GM18870 (cell line): ENCODE results near the gene LNX2.
A peak's percentile ranks its signal among the peaks of the same experiment; 100 is the strongest.

Experiments used
- ATAC-seq: cut with Tn5 transposase; IDR thresholded peaks from one replicate; pipeline ENCODE4 v1.9.1; 2021; ENCODE audit warnings: moderate library complexity; ENCODE audit not compliant: unreplicated experiment

The LNX2 gene

DNA sequence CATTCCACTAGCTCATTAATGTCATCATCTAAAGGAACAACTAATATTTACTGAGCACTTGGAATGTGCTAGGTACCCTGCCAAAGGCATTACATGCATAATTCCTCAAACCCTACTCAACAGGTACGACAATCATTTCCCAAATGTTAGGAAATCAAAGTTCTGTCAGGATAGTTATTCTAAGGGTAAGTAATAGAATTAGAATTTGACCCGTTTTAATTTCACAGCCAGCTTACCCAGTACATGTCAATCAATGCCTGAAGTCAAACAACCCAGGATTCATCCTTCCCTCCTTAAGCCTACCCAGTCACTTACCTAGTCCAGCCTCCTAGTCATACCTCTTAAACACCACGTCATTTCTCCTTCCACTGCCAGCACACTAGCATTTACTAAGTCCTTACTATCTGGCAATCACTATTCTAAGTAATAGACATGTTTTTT lies 2.4 kb downstream of the LNX2 start:
- no peak for ATAC-seq

- no peak for ATAC-seq
Measured at GRCh38 chr13:27613628-27614027, 6.7 kb downstream of the LNX2 start.

DNA sequence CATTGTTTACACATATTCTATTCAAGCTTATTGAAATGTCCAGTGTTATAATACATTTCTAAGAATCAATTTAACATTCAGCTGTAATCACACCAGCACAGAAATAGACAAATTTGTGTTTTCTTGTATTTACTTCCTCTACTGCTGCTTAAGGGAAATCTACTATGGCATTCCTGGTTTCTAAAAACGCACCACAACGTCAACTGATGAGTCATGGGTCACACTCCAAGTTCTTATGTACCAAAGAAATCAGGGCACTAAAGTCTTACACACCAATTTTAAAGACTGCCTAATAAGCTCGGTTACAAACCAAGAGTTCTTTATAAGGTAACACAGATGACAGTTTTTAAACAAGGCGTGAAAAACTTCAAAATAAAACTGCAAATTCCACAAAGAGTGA lies 13.2 kb downstream of the LNX2 start:
- no peak for ATAC-seq

- no peak for ATAC-seq
Measured at GRCh38 chr13:27605610-27606200, 14.6 kb downstream of the LNX2 start.

GRCh38 chr13:27605099-27605498 lies 15.2 kb downstream of the LNX2 start:
- ATAC-seq = no peak

DNA sequence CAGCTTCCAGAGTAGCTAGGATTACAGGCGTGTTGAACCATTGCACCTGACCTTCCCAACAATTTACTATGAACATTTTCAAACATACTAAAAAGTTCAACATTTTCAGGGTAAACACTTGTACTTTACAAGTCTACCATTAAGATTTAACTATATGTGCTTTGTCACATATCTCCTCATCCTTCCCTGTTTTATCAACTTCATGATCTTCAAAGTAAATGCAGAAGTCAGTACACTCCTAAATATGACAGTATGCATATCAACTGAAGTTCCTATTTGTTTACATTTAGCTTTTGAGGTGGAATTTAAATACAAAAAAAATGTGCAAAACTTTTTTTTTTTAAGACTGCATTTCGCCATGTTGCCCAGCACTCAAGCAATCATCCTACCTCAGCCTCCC lies 18.5 kb downstream of the LNX2 start:
- no peak for ATAC-seq

GRCh38 chr13:27601208-27601607 lies 19.1 kb downstream of the LNX2 start:
- ATAC-seq = no peak

DNA sequence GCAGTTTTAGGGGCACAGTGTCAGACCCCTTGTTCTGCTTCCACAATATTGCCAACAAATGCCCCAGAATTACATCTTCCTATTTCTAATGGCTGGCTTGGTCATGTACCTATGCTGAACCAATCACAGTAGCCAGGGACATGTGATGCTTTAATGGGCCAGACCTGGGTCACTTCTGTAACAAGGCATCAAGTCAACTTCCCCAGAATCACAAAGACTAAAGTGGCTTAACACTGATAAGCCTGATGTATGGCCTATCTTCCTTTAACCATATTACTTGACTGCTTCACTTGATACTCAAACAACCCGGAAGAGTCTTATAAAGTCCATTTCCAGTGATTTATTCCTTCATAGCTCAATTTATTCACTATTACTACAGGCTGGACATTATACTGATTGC lies 19.6 kb downstream of the LNX2 start:
- ATAC-seq = no peak

GRCh38 chr13:27599845-27600553 lies 20.3 kb downstream of the LNX2 start:
- ATAC-seq = no peak

- ATAC-seq = no peak
Measured at GRCh38 chr13:27599096-27599495, 21.2 kb downstream of the LNX2 start.

- no peak for ATAC-seq
Measured at GRCh38 chr13:27595055-27595811, 25.1 kb downstream of the LNX2 start.

DNA sequence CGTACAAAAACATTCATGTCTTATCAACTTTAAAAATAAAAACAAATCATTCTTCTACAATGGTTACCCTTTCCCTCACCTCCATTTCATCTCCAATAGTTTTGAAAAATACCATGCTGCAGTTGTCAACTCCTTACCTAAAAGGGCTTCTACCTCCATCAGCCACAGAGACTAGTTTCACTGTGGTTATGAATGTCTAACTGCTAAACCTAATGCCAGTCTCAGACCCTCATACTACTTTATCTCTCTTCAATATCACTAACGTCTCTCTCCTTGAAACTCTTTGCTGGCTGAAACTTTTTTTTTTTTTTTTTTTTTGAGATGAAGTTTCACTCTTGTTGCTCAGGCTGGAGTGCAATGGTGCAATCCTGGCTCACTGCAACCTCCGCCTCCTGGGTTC lies 27.1 kb downstream of the LNX2 start:
- peak; percentile 54 for ATAC-seq

- ATAC-seq = no peak
Measured at GRCh38 chr13:27592865-27593264, 27.5 kb downstream of the LNX2 start.

DNA sequence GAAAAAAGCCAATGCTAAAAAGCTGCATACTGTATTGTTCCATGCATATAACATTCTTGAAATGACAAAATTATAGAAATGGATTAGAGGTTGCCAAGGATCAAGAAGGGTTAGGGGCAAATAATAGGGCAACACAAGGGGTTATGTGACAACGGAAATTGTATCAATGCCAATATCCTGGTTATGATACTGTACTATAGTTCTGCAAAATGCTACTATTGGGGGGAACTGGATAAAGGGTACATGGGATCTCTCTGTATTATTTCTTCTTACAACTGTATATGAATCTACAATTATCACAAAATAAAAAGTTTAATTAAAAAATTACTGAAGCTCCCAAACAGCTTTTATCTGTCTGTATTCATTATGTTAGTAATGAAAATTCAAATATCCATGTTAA lies 31.9 kb downstream of the LNX2 start:
- no peak for ATAC-seq

- no peak for ATAC-seq
Measured at GRCh38 chr13:27587095-27587746, 33.1 kb downstream of the LNX2 start.

DNA sequence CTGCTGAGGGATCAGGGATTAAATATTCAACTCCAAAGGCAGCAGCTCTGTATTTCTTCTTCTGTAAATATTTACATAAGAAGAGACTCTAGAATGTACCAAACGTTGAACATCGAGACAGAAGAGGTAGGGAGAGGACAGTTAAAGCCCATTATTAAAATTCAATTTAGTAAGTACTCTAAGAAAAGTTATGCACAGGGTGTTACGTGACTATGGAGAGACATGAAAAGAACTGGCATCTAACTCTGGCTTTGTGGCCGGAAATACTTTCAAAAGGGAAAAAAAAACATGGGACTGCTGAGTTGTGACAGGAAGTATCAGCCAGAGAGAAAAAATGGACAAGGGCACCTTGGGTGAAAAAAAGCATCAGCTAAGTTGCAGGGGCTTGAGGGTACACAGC lies 36.7 kb downstream of the LNX2 start:
- ATAC-seq = no peak

DNA sequence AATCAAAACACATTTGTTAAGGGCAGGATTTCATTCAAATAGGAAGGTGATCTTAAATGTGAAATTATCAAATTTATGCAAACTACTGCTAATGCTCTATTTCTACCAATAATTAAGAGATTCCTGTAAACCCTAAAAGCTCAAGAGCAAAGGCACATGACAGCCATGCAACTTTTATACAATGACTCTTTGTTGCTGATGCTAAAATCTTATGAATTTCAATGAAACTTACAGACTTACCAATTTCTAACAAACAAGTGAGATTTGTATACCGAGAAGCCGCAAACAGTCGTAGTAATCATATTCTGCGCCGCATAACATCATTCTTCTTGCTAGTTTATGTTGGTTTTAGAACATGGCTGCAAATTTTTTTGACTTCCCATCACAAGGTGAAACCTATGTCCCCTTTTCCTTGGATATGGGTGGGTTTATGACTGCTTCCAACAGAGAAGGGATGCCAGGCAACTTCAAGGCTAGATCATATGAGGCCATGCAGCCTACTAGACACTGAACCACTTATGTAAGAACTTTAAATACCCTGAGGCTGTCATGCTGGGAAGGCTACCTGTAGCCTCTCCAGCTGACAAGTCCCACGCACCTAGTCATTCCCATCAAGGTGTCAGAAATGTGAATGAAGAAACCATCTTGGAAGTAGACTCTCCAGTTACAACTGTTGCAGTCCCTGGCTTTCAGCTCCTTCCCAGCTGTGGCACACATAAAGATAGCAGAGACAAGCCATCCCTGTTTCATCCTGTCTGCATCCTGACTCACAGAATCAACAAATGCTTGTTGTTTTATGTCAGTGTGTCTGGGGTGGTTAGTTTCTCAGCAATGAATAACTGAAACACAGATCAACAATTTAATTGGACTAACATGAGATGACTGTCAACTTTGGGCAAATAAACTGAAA lies 42.0 kb downstream of the LNX2 start:
- ATAC-seq = no peak

DNA sequence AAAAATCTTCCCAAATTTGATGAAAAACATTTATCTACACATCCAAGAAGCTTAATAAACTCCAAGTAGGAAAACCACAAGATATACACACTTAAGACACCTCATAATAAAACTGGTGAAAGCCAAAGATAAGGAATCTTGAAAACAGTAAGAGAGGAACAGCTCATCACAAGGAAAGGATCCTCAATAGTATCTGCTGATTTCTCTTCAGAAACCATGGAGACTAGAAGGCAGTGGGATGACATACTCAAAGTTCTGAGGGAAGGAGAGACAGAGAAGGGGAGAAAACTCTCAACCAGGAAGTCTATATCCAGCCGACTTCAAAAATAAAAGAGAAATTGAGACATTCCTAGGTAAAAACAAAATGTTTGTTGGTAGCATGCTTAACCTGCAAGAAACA lies 45.7 kb downstream of the LNX2 start:
- no peak for ATAC-seq

DNA sequence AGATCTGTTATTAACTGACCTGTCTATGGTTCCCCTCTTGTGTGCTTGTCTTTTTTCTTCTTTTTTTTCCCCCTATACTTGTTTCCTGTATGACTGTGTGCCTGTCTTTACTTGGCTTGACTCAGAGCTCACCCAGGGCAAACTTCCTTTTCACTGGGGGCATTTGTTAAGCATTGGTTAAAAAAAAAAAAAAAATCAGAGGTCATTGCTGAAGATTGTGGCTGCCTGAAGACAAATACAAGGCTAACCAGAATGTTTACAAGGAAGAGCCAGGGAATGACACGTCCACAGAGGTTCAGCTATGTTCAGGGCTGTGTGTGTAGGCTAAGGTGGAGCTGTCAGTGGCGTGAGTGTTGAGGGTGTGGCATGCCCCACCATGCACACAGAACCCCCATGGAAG lies 47.1 kb downstream of the LNX2 start:
- no peak for ATAC-seq

GRCh38 chr13:27572234-27572901 lies 48.0 kb downstream of the LNX2 start:
- no peak for ATAC-seq
